ENCODE data around the gene ALOXE3.

DNA sequence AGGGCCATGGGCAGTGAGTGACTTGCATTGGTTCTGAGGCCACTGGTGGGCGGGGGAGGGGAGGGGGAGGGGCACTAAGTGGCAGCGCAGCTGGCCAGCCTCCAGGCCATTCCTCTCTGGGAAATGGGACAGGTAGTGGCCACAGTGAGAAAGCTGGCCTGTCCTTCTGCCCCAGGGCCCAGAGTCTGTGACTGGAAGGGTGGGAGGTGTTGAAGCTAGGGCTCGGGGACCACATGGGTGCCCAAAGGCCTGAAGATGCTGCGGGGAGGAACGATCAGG, 30.4 kb downstream of the ALOXE3 start:
- no peak for TF ChIP-seq ZNF384 (IDR thresholded peaks at IDR 0.05)
- no peak for TF ChIP-seq SP1 (IDR thresholded peaks at IDR 0.05)
- no peak for TF ChIP-seq ELF4 (IDR thresholded peaks at IDR 0.05)
- no peak for TF ChIP-seq L3MBTL2 (conservative IDR thresholded peaks at IDR 0.05)
- TF ChIP-seq, protein P1, sequence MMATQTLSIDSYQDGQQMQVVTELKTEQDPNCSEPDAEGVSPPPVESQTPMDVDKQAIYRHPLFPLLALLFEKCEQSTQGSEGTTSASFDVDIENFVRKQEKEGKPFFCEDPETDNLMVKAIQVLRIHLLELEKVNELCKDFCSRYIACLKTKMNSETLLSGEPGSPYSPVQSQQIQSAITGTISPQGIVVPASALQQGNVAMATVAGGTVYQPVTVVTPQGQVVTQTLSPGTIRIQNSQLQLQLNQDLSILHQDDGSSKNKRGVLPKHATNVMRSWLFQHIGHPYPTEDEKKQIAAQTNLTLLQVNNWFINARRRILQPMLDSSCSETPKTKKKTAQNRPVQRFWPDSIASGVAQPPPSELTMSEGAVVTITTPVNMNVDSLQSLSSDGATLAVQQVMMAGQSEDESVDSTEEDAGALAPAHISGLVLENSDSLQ (IDR thresholded peaks at IDR 0.05): no peak
- no peak for TF ChIP-seq ARNT (IDR thresholded peaks at IDR 0.05)
- no peak for TF ChIP-seq FOXK2 (IDR thresholded peaks at IDR 0.05)
- TF ChIP-seq HDGF (IDR thresholded peaks at IDR 0.05; ENCODE audit: borderline replicate concordance): no peak
